NCI-H128 (cell line): Measurements from ENCODE around the gene PARK7.
A peak's percentile ranks its signal among the peaks of the same experiment; 100 is the strongest.

ENCODE experiments used
- DNase-seq: peaks from one replicate; lab custom pipeline; 2025; ENCODE audit not compliant: unreplicated experiment; lab: John Stamatoyannopoulos, UW

PARK7 gene

DNA sequence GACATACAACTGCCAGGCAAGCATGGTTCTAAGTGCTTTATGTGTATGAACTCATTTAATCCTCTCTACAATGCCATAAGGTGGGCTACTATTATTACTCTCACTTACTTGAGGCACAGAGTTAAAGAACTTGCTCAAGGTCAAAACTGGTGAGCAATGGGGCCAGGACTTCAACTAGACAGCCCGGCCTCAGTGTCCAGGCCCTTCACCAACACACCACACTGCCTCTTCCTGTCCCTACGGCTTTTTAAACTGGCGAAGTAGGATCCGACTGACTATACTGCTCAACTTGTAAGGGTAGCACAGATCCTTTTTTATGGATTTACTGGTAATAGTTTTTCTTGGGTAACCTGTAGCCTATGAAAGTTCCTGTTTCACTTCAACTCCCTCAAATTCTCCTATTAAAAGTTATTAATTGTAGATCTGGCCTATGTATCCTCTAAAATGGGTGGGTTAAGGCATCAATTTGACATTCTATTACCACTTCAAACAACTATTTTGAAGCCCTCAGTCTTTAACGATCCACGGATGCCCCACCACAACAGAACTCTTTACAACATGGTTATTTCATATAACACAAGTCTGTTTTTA is 60.3 kb downstream of the PARK7 start:
- DNase-seq = no peak

DNA sequence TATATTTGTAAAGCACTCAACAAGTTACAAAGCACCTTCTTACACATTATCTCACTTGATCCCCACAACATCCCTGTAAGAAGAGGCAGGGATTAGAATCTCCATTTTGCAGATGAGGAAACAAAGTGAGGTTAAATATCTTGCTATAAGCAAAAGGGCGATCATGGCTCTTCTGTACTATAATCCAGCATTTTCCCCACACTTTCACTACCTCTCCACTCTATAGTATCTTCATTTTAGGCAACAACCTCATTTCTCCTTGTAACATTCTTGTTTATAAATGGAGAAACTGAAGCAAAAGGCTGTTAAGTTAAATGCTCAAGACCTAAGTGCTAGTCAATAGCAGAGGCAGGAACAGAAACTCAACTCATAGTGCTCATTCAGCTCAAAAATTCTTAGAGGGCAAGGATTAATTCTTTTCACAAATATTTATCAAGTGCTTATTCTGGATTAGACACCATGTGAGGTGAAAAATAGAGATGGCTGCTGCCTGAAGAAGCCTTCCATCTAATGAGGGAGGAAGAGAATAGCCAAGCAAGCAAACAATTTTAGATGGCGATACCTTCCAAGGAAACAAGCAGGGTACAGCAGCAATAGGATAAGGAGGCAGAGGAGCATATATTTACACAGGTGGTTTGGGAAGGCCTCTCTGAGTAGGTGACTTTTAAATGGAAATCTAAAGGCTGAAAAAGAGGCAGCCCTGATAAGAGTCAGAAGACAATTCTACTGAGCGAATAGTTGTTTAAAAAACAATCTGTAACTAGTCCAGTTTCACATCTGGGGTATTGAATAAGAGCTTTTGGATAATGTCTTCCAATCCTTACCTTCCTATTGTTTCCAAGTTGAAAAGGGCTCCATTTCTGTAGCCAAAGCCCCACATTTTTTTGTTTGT is 61.1 kb downstream of the PARK7 start:
- DNase-seq = no peak

DNA sequence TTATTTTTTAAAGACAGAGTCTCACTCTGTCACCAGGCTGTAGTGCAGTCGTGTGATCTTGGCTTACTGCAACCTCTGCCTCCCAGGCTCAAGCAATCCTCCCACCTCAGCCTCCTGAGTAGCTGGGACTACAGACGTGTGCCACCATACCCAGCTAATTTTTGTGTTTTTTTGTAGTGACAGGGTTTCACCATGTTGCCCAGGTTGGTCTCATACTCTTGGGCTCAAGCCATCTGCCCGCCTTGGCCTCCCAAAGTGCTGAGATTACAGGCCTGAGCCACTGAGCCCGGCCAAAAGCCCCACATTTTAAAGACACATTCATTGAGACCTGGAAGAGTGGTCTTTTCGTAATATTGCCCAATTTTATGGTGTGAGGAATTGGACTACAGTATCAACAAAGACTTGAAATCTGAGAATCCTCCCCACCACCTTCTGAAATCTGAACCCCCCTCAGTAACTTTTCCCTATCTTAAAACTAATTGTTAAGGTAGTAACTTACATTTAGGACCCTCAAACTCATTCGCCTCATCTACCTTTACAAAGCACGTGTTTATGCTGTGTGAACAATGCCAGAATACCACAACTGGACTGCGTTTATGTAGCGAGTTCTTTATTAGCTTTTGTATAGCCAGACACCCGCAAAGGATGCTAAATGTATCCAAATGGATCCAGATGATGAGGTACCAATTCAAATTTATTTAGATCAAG is 61.9 kb downstream of the PARK7 start:
- DNase-seq = no peak

DNA sequence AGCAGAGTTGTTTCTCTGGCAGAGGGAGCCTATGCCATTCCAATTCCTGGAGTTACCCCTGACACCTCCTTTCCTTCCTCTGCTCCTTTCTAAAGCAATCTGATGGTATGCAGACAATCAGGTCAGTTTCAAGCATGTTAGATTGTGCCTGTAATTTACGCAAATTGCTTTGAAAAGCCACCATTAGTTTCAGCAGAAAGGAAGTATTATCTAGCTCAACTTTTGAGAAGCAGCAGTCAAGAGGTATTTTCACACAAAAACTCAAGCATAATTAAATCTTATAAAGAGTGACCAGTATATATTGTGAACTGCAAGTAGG is 62.4 kb downstream of the PARK7 start:
- no peak for DNase-seq

DNA sequence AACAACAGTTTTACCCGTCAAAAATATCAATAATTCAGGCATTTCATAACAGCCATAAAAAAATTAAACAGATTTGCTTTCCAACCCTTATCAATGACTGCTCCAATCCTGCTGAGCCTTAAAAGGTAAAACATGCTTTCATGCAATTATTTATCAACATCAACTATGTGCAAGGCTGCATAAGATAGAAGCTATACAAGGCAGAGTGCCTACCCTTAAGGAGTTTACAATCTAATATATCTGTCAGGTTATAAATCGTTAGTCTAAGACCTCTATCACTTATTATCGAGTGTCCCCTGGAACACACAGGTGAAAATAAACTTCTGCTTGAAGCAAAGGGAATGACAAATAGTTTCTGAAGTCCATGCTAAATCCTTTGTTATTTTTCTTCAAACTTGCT is 62.8 kb downstream of the PARK7 start:
- no peak for DNase-seq

DNA sequence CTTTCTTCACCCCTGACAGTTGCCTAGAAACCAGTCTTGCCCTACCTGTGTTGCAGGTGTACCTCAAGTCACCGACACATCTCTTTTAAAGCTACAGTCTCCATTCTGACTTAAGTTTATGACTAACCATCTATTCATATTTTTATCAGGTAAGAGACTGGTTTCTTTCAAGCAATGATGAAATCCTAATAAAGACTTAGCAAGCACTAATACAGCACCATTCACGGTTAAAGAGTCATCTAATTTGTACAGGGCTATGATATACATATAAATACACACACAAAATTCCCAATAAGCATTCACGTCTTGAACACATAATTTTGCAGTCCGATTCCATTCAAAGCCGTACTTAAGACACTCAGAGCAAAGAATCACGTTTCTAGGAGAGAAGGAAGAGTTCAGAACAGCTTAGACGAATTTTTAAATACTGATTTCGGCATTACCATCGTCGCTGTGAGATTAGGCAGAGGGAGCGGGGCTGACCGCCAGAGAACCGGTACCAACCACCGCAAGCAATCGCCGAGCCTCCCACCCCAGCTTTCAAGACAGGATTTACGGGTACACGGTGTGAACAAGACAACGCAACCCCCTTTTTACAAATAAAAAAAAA is 63.7 kb downstream of the PARK7 start:
- DNase-seq = no peak

DNA sequence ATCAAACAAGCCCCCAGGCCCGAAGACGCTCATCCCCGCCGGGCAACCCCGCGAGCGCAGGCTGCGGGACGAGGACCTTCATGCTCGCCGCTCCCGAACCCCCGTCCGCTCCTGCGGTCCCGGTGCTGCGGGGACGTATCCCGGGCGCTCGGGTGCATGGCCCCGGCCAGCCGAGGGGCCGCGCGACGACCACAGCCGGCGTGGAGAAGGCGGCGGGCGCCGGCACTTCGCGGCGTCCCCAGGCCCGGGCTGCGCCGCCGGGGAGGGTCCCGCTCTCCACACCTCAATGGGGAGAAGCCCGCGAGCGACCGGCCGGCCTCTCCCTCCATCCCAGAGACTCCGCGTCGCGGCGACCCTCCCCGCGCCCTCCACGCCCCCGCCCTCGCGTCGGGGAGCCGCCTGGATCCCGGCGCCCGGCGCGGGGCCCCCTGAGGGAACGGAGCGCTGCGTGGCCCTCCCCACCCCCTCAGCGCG is 64.2 kb downstream of the PARK7 start:
- DNase-seq = no peak

DNA sequence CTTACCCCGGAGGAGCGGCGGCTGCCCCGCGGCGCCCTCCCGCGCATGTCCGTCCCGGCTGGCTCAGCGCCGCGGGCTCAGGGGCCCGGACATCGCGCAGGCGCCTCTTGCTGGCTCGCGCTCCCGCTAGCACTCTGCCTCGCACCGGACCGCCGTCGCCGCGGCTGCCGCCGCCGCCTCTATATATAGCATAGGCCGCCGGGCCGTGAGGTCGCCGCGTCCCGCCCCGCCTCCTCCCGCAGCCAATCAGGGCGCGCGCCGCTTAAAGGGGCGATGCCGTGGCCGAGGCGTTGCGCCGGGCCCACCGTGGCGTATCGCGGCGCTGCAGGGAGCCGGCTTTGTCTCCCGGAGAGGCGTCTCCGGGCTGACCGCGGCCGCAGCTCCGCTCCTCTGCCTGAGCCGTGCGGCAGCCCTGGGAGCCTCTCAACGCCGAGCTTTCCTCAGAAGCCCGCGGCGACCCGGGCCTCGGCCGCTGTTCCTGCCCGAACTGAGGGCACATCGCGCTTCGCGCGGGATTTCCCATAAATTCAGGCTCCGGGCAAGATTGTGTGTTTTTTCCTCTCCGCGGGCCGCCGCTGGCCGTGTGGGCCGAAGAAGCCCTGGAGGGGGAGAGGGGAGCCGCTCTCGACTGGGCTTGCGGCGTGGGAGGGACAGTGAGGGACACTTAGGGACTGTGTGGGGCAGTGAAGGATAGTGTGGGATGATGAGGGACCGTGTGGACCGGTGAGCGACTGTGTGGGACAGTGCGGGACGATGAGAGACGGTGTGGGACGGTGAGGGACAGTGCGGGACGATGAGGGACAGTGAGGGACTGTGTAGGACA is 64.9 kb downstream of the PARK7 start, which contains the start of gene ERRFI1:
TSS of gene ERRFI1 (minus strand) at position 157 of the 823 bp plus-strand sequence. CDS start 10,690 bp downstream, outside the sequence.
- peak; percentile 93 for DNase-seq

DNA sequence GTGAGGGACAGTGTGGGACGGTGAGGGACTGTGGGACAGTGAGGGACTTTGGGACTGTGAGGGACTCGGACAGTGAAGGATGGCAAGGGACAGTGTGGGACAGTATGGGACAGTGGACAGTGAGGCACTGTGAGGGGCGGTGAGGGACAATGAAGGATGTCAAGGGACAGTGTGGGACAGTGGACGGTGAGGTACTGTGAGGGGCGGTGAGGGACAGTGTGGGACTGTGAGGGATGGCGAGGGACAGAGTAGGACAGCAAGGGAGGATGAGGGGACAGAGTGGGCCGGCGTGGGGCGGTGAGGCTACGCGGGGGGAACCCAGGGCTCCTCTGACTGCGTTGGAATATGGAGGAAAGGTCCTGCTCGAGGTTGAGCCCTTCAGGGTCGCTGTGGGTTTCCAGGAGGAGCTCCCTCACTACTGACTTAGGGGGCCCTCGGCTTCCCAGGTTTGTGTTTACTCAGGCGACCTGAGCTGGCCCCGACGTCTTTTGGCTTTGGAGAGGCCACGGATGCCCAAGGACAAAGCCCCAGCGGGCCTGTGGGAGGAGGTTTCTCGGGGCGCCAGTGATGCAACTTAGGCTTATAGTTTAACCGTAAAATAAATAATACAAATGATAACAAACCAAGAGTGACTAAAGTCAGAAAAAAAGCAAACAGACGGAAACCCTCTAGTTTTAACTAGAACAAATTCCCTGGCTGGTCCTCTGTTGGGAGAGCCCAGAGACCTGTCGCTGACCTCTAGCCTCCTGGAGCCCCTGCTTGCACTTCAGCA is 65.7 kb downstream of the PARK7 start:
- no peak for DNase-seq

DNA sequence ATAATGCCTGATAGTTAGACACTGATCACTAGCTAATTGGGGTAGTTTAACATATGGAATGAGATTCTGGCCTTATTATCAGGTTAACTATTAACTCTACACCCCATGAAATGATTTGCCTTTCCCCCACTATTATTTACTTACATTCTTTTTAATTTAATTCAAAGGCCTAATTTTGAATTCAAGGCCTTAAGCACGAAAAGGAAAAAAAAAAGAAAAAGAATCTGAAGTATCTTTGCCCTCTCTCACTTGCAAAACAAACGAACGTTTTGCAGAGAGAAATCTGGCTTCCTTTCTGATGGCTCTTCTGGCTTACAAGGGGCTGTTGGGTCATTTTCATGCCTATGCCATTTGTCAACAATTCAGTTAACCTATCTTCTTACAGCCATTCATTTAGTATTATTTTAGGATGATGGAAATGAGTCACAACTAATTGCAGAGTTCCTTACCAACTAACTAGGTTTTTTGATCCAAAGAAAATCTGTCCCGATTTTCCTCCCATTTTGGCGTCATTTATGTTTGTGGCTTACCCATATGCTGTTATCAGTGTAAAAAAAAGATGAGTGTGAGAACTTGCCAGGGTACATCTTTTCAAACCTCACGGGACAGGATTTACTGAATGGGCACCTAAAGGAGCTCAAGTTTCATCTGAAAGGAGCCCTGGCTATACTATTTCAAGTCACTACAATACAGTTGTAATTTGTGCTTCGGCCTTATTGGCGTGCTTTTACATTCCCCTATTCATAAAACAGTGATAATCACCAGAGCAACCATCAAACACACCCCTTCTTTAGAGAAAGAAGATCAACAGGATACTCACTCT is 66.4 kb downstream of the PARK7 start:
- no peak for DNase-seq

DNA sequence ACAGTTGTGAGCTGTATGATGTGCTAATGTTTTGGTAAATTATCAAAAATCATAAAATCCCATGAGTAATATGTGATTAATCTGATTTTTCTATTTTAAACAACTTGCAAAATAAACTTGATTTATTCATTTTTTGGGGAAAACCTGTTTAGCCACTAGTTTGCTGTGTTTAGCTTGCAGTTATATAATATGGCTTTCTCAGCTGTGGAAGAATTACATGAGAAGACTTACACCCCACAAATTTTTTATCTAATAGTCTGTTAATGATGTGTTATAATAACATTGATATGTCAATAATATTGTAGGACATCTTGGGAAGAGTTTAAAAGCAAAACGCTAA is 67.0 kb downstream of the PARK7 start:
- DNase-seq = no peak

DNA sequence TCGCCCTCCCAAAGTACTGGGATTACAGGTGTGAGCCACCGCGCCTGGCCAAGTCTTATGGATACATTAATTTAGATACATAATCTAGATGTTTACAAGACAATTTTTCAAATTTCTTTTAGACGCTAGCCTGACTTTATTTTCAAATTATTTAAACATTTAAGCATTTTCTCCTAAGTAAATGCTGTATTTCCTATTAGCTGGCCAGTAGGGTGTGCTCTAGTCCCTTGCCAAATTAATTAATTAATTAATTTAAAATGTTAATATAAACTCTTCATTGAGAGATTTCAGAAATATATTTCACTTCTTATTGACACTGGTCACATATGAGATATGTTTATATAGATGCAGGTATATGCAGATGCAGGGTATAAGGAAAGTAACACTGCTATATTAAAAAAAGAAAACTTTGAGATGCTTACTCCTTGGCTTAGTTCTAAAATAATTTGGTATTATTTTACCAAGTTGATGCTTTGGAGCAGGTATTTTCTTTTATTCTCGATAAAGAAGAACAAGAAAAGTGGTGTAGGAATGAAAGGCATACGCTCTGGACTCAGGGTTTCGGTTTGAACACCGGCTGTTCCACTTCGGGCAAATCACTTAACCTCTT is 69.8 kb downstream of the PARK7 start:
- DNase-seq = no peak

DNA sequence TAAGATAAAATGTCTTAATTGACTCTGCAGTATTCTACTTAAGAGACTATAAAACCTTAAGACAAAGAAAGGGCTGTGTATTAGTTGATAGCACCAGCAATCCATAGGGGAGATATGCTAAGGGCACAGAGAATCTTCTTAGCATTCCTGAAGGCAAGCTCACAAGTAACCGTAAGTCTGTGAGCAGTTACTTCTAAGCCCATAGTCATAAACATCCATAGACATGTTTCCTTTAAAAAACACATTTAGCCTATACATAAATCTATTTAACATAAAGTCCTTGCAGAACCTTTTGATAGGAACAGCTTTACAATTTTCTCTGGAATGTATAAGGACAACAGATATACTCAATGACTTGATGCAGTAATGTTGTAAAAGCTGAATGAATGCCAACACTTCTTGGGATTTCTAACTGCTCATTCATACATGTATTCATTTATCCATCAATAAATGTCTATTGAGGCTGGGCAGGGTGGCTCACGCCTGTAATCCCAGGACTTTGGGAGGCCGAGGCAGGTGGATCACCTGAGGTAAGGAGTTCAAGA is 70.9 kb downstream of the PARK7 start:
- DNase-seq = no peak

DNA sequence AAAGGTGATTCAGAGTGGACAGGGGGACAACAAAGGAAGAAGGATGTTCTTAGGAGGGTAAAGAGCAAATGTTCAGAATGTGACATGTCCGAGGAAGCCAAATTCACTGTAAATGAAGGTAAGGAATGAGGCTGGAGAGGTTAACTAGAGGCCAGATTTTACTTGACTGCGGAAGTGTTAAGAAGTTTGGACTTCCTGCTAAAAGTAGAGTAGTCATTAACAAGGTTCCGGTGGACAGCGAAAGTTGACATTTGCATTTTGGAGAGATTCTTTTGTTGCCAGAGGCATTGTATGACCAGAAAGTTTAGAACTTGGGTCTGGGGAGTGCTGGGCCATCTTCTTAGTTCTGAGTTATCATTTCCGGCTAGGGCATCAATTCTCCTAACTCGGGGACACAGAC is 71.8 kb downstream of the PARK7 start:
- DNase-seq = no peak
